GM06990 (cell line): ENCODE measurements around the gene CHAC1.

Experiments
- DNase-seq: peaks from one replicate; pipeline ENCODE4 v3.0.0-alpha.2; 2011; ENCODE audit not compliant: insufficient read length; ENCODE audit errors: extremely low read depth
- H3K27me3 ChIP-seq: replicated peaks from 2 replicates; pipeline ENCODE4 v1.6.0; 2011; ENCODE audit warnings: low read length; ENCODE audit not compliant: control insufficient read depth, insufficient read depth
- H3K36me3 ChIP-seq: 2 replicates; pipeline ENCODE4 v1.5.1; 2011; ENCODE audit warnings: low read length; ENCODE audit not compliant: control insufficient read depth, insufficient read depth
- H3K4me3 ChIP-seq: replicated peaks from 2 replicates; pipeline ENCODE4 v1.5.1; 2011; ENCODE audit warnings: low read depth, mild to moderate bottlenecking, control low read depth, low read length
- CTCF ChIP-seq: IDR thresholded peaks from 2 replicates; pipeline ENCODE4 v1.5.1; 2011; ENCODE audit warnings: low read length, control low read depth, mild to moderate bottlenecking, inconsistent platforms; ENCODE audit not compliant: insufficient read depth, poor library complexity, severe bottlenecking

Gene CHAC1

GRCh38 chr15:40909662-40910630, 43.3 kb upstream of the CHAC1 start:
- no peak for DNase-seq
- H3K27me3 ChIP-seq, result no peaks in the 10 kb centered on the region
- H3K36me3 ChIP-seq, result no peaks in the 10 kb centered on the region
- TF ChIP-seq CTCF, result no peak
- H3K4me3 ChIP-seq, result no peak overlapping the region

GRCh38 chr15:40911141-40911540, 42.1 kb upstream of the CHAC1 start:
- no peaks in the 10 kb centered on the region for H3K27me3 ChIP-seq
- TF ChIP-seq CTCF, result no peak
- DNase-seq, result no peak
- H3K4me3 ChIP-seq, result no peak overlapping the region
- H3K36me3 ChIP-seq, result no peaks in the 10 kb centered on the region

- TF ChIP-seq CTCF, result no peak
- H3K4me3 ChIP-seq, result no peak overlapping the region
- no peaks in the 10 kb centered on the region for H3K27me3 ChIP-seq
- no peaks in the 10 kb centered on the region for H3K36me3 ChIP-seq
- DNase-seq, result no peak
Measured at GRCh38 chr15:40911693-40912092, 41.6 kb upstream of the CHAC1 start.

- TF ChIP-seq CTCF, result no peak
- no peak for DNase-seq
- no peaks in the 10 kb centered on the region for H3K36me3 ChIP-seq
- H3K4me3 ChIP-seq, result no peak overlapping the region
- H3K27me3 ChIP-seq, result no peaks in the 10 kb centered on the region
Measured at GRCh38 chr15:40912478-40912877, 40.8 kb upstream of the CHAC1 start.

GRCh38 chr15:40914013-40914412, 39.3 kb upstream of the CHAC1 start:
- no peak for TF ChIP-seq CTCF
- no peak for DNase-seq
- H3K4me3 ChIP-seq, result no peak overlapping the region
- H3K27me3 ChIP-seq, result no peaks in the 10 kb centered on the region
- H3K36me3 ChIP-seq, result no peaks in the 10 kb centered on the region
